Kidney glomerular epithelial cell (primary cell): ENCODE data around the gene GSTO2.

Source experiments
- DNase-seq: peaks from one replicate; lab custom pipeline; 2025; lab: John Stamatoyannopoulos, UW

The GSTO2 gene

DNA sequence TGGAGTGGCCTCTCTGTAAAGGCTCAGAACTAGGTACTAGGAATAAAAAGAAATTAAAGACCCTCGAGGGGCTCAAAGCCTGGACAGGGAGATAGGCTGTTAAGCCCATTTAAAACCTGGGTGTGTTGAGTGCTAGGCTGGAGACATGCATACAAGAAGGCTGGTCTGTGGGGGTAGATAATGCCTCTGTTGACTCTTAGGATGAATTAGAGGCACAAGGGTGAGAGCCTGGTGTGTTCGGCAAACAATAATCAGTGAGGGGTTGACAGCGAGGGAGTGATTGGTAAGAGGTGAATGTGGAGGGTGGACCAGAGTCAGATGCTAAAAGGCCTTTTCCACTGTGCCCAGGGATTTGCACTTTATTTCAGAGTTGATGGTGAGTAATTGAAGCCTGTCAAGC lies 12.7 kb downstream of the GSTO2 start:
- no peak for DNase-seq

DNA sequence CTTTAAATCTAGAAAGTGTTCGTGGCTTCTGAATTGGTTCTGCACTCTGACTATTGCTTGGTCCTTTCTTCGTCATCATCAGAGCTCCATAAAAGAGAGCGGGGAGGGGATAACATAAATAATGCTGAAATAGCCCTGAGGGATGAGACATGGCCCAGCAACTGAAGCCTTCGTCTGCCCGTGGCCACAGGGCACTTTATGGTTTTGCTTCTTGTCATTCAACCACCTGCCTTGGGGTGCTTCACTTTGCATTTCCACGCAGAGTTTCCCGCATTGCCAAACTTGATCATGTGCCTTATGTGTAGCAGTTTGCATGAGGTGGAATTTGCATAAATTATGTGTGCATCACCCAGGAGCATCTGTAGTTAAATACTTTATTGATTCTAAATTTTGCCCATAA lies 15.9 kb downstream of the GSTO2 start:
- no peak for DNase-seq

DNA sequence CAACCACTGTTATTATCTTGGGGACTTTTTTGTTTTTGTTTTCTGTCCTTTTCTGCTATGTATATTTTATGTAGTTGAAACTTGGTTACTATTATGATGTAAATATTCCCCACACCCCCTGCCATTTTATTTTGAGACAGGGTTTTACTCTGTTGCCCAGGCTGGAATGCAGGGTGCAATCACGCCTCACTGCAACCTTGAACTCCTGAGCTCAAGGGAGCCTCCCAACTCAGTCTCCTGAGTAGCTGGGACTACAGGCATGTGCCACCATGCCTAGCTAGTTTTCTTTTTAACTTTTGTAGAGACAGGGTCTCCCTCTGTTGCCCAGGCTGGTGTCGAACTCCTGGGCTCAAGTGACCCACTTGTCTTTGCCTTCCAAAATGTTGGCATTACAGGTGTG lies 18.0 kb downstream of the GSTO2 start:
- DNase-seq = no peak

GRCh38 chr10:104288355-104288754 lies 19.4 kb downstream of the GSTO2 start:
- no peak for DNase-seq

DNA sequence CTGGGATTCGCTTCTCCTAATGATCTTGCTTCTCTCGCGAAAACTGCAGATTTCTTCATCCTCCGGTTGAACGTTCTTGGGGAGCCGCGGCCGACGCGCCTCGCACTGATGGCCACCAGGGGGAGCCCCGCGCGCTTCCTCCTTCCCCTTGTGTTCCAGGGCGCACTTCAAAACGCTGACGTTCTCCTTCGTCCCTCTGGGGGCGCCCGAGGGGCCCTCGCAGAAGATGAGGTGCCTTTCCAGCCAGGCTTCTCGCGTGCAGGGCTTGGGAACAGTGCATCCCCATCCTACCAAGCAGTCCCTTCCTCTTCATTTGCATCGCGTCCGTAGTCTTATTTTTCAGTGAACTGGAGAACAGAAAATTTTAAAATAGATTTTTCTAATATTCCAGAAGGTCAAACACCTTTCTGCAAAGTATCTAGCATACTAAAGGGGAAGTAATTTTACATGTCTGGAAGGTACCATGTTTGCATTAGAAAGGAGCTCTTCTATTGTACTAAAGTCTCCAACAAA lies 22.5 kb downstream of the GSTO2 start:
- DNase-seq = peak; percentile 72

- DNase-seq = peak; percentile 67
Observed at GRCh38 chr10:104293011-104293410, 24.0 kb downstream of the GSTO2 start.

DNA sequence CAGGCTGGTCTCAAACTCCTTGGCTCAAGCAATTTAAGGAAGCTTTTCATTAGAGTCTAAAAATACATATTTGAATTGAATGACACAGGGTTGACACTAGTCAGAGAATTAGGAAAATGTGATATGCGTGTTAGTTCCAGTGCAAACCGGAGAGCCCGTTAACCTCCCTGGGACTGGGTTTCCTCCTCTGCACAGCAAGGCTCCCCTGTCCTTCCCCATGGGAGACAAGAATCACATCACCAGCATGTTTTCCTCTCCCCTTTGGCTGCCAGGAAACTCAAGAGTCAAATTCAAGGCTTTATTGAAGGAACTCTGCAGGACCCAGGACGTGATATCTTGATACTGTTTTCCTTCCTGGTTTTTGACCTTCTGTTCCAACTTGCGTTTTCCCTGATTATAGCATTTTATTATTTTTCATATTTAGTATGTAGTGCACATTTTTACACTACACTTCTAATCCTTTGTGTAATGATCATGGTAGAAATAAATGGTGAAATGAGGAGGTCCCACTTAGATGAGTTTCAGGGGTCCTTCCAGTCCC lies 24.9 kb downstream of the GSTO2 start:
- DNase-seq = no peak

GRCh38 chr10:104296687-104297436 lies 27.9 kb downstream of the GSTO2 start:
- DNase-seq = no peak

- no peak for DNase-seq
Observed at GRCh38 chr10:104297697-104298660, 29.0 kb downstream of the GSTO2 start.

GRCh38 chr10:104299031-104299904 lies 30.3 kb downstream of the GSTO2 start:
- DNase-seq = no peak

- no peak for DNase-seq
Observed at GRCh38 chr10:104300002-104300735, 31.2 kb downstream of the GSTO2 start.

DNA sequence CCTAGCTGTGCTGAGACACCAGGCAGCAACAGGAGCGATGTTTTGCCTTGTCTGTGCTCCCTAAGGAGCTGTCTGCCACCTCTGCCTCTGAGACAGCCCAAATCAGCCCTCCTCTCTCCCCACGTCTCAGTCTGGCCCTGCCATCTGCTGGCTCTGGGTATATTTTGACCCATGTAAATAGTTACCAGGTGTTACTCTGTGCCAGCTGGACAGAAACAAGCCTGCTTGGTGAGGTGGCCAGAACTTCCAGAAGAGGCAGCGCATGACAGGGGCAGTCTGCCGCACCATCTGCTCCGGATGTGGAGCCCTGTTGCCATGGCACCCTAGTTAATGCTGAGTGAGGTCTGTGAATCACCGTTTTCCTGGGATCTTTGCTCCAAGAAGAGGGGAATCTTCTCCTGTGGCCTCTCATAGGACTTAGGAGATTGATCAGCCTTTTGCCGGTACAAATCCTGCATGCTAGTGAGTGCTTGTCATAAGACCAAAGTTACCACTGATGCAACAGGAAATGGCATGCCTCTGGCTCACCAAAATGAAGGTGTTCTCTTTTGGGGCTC lies 31.8 kb downstream of the GSTO2 start:
- DNase-seq = peak; percentile 85

- DNase-seq = no peak
Observed at GRCh38 chr10:104301907-104302690, 33.1 kb downstream of the GSTO2 start.

DNA sequence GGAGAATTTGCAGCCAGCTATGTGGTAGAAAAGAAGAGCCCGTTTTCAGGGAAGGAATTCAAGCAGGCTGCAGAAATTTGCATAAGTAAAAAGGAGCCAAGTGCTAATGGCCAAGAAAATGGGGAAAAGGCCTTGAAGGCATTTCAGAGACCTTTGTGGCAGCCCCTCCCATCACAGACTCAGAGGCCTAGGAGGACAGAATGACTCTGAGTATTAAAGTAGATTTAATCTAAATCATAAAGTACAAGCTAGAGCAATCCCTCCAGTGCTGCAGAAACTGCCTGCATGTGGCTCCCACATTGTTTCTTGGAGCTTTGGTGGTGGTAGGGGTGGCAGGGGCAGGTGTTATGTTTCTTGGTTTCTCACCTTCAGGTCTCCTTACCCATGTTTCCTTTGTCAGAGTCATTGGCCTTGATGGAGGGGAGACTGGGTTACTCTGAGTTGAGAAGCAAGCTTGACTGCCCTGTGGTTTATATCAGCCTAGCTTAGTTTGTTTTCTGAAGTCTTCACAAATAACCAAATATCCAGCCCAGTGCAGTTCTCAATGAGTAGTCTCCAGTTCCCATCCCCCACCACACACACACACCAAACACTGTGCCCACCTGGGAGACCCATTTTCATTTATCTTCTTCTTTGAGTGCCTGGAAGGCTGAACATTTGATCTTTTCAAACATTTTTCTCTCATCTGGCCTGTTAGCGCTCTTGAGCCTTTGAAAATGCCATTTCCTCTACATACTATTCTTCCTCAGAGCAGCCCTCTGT lies 34.8 kb downstream of the GSTO2 start:
- no peak for DNase-seq

- DNase-seq = no peak
Observed at GRCh38 chr10:104304356-104304745, 35.4 kb downstream of the GSTO2 start.

- no peak for DNase-seq
Observed at GRCh38 chr10:104304927-104305326, 35.9 kb downstream of the GSTO2 start.

DNA sequence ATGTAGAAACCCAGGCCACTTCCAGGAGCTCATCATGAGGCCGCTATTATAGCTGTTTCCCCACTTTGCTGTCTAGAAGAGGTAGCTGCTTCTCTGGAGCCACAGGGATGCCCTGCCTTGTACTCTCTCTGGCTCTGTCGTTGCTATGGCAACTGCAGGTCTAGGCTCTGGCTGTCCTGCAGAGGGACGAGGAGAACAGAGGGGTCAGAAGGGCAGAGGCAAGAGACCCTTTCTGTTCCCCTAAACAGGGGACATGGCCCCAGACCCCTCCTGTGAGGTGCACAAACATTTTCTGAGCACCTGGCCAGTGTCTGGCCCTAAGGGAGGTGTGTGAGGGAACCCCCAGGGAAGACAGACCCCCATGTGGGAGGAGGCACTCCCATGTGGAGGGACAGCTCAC lies 37.9 kb downstream of the GSTO2 start:
- no peak for DNase-seq

DNA sequence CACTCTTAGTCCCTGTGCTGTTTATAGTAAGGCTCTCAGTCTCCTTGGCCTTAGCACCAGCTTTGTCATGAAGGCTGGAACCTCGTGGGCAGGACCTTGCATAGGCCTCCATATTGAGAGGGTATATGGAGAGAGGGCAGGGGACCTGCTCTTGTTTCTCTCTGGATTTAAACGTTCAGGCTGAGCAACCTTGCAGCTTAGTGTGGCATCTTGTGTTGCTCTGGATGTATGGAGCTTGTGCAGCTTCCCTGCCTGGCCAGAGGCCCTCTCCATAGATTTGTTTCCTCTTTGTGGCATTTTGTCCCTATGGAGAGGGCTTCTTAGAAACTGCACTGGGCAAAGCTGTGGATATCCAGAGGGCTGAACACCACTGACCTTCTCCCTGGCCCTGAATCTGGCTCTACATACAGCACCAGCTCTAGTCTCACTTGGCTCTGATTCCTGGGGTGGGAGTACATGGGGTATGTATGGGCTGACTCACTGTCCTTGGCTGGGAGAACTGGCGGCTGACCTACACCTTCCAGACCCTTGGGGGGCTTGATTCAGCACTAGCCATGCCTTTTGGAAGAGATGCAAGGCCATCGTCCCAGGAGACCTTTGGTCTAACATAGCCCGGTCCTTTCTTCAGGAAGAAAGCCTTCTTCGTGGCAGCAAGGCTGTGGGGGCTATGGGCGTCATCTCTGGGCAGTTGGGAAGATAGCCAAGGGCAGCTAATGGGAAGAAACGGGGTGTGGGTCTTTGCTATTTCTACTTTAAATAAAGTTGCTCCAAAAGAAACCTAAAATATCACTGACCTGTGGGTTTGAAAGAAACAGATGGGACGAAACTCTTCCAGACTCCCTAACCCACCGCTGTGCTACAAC lies 38.8 kb downstream of the GSTO2 start:
- DNase-seq = no peak
